Body of pancreas (tissue), 4 donors: Measurements from ENCODE around the gene DPP9. TPM values are rescaled to one million over a fixed set of nuclear protein-coding genes. Genes with fewer than 3 reads are reported as not detected.

Experiments used
- ATAC-seq: fragments of 150-250 bp; one replicate; pipeline ENCODE4 v1.9.1; 2016
- DNase-seq, 4 donors: peaks; one replicate each; pipeline ENCODE4 v3.0.0-alpha.2; 2019
- H3K27ac ChIP-seq, 4 donors: fragments of 200-600 bp; sonication (generic); 1 replicate in 3 of 4; 2 replicates in 1 of 4; pipeline versions ENCODE4 v1.5.1 to v1.6.1; 2016 to 2019; ENCODE audit warnings: mild to moderate bottlenecking in 1 of 4, mixed read lengths in 1 of 4, moderate library complexity in 1 of 4
- H3K27me3 ChIP-seq, 2 donors: fragments of 200-600 bp; sonication (generic); one replicate each; pipeline ENCODE4 v1.6.0; 2016; ENCODE audit warnings: mild to moderate bottlenecking in 1 of 2
- H3K36me3 ChIP-seq, 2 donors: fragments of 200-600 bp; sonication (generic); replicated peaks in 1 of 2; 2 replicates each; pipeline ENCODE4 v1.5.1; 2016; ENCODE audit warnings: low read depth in 2 of 2; ENCODE audit not compliant: insufficient read depth in 1 of 2
- H3K4me1 ChIP-seq: fragments of 200-600 bp; sonication (generic); one replicate; pipeline ENCODE4 v1.6.0; 2016
- H3K4me3 ChIP-seq, 2 donors: fragments of 200-600 bp; sonication (generic); 1 replicate in 1 of 2; 2 replicates in 1 of 2; pipeline ENCODE4 v1.5.1; 2016 to 2019
- H3K9me3 ChIP-seq, 3 donors: fragments of 200-600 bp; sonication (generic); 1 replicate in 2 of 3; 2 replicates in 1 of 3; pipeline ENCODE4 v1.5.1; 2016
- CTCF ChIP-seq, 7 experiments: fragments of 450-650 bp in 4 of 7; fragments of 200-600 bp in 3 of 7; sonication (generic) in 3 of 7; IDR thresholded peaks; one replicate each; pipeline ENCODE4 v1.5.1; 2016 to 2019; ENCODE audit warnings: antibody characterized with exemption in 7 of 7
- POLR2A ChIP-seq, 3 donors: fragments of 450-650 bp; IDR thresholded peaks; one replicate each; pipeline ENCODE4 v1.6.1; 2016; ENCODE audit warnings: antibody characterized with exemption in 3 of 3, mild to moderate bottlenecking in 2 of 3
- WGBS, 2 donors: methylation state at CpG; one replicate each; pipeline ENCODE4 v1.1.5; 2017; 5-methylcytosine and 5-hydroxymethylcytosine counted together
- intact Hi-C: fragments of 100-400 bp; cut with DNase I; formaldehyde crosslinking; loops from one replicate; pipeline ENCODE4 v1.15.1; 2023
- total RNA-seq, 2 donors: library from RNA; depleted of rRNA; stranded (reverse); fragments of >200 nt; gene quantifications; one replicate each; pipeline ENCODE4 v1.1.0, GENCODE V29; 2016

Gene DPP9
- total RNA-seq, 2 donors from 2014 or later: 44.6 to 130 TPM

- Histone ChIP-seq H3K27ac (no peak overlapping the region), H3K9me3 (no peaks in the 10 kb centered on the region), H3K4me1 (peaks cover 24% of the 10 kb centered on the region), H3K36me3 (peaks cover 0 to 25% of the 10 kb centered on the region in 2 donors), H3K27me3 (no peaks in the 10 kb centered on the region), H3K4me3 (no peak overlapping the region)
- TF ChIP-seq POLR2A (IDR thresholded peaks at IDR 0.05) (no peak), CTCF (IDR thresholded peaks at IDR 0.05) (no peak)
- DNase-seq (no peak), ATAC-seq (no peak)
- intact Hi-C loops: no loop called here
- WGBS, 2 donors: 92 to 96% methylated on average over 9 of the region's 11 CpGs
Measured at GRCh38 chr19:4702764-4703163, 20.9 kb downstream of the DPP9 start.

GRCh38 chr19:4701557-4701956 lies 22.1 kb downstream of the DPP9 start:
- 90 to 97% methylated on average over 8 of the region's 8 CpGs for WGBS, 2 donors
- TF ChIP-seq POLR2A (IDR thresholded peaks at IDR 0.05) (no peak), CTCF (IDR thresholded peaks at IDR 0.05) (no peak)
- Histone ChIP-seq H3K9me3 (no peaks in the 10 kb centered on the region), H3K4me3 (no peak overlapping the region), H3K27me3 (no peaks in the 10 kb centered on the region), H3K4me1 (peaks cover 12% of the 10 kb centered on the region), H3K27ac (no peak overlapping the region), H3K36me3 (peaks cover 0 to 28% of the 10 kb centered on the region in 2 donors)
- intact Hi-C loops: no loop called here
- ATAC-seq: no peak
- DNase-seq: no peak

- ATAC-seq: no peak
- DNase-seq: no peak
- Histone ChIP-seq H3K9me3 (no peaks in the 10 kb centered on the region), H3K27ac (no peak overlapping the region), H3K27me3 (no peaks in the 10 kb centered on the region), H3K36me3 (peaks cover 0 to 32% of the 10 kb centered on the region in 2 donors), H3K4me1 (peaks cover 5% of the 10 kb centered on the region), H3K4me3 (no peak overlapping the region)
- no peak for TF ChIP-seq CTCF (IDR thresholded peaks at IDR 0.05)
- no peak for TF ChIP-seq POLR2A (IDR thresholded peaks at IDR 0.05)
- intact Hi-C loops: no loop called here
- 90 to 94% methylated on average over 11 of the region's 11 CpGs for WGBS, 2 donors
Measured at GRCh38 chr19:4700693-4700970, 23.0 kb downstream of the DPP9 start.

- H3K9me3 ChIP-seq: no peaks in the 10 kb centered on the region
- WGBS, 2 donors: 92 to 93% methylated on average over 14 to 29 of the region's 33 CpGs
- no peak for TF ChIP-seq POLR2A (IDR thresholded peaks at IDR 0.05)
- TF ChIP-seq CTCF (IDR thresholded peaks at IDR 0.05): no peak
- no peaks in the 10 kb centered on the region for H3K27me3 ChIP-seq
- ATAC-seq (no peak), DNase-seq (no peak)
- intact Hi-C loops: no loop called here
- no peak overlapping the region for H3K4me3 ChIP-seq
- peaks cover 4 to 36% of the 10 kb centered on the region in 2 donors for H3K36me3 ChIP-seq
- H3K27ac ChIP-seq: no peak overlapping the region
- no peaks in the 10 kb centered on the region for H3K4me1 ChIP-seq
Measured at GRCh38 chr19:4699826-4700692, 23.6 kb downstream of the DPP9 start.

- Histone ChIP-seq H3K36me3 (peaks cover 4 to 45% of the 10 kb centered on the region in 2 donors), H3K9me3 (no peaks in the 10 kb centered on the region), H3K4me1 (no peaks in the 10 kb centered on the region), H3K4me3 (no peak overlapping the region), H3K27me3 (no peaks in the 10 kb centered on the region), H3K27ac (no peak overlapping the region)
- ATAC-seq (no peak), DNase-seq (no peak)
- TF ChIP-seq POLR2A (IDR thresholded peaks at IDR 0.05): no peak
- no peak for TF ChIP-seq CTCF (IDR thresholded peaks at IDR 0.05)
- intact Hi-C loops: no loop called here
- 92 to 95% methylated on average over 14 of the region's 14 CpGs for WGBS, 2 donors
Measured at GRCh38 chr19:4697304-4697703, 26.3 kb downstream of the DPP9 start.
